HL-60 (cell line): ENCODE data around the gene RNF152.

Experiments used
- DNase-seq, 2 experiments: peaks; one replicate each; pipeline ENCODE4 v3.0.0-alpha.2; 2010 to 2020; ENCODE audit warnings: low read depth in 1 of 2, low spot score in 1 of 2
- H3K27ac ChIP-seq: fragments of 250-450 bp; sonication (Bioruptor Pico); replicated peaks from 2 replicates; pipeline ENCODE4 v1.5.1; 2020; ENCODE audit warnings: mild to moderate bottlenecking, moderate library complexity
- H3K27me3 ChIP-seq: fragments of 250-450 bp; sonication (Bioruptor Pico); 2 replicates; pipeline ENCODE4 v1.5.1; 2021; ENCODE audit warnings: mild to moderate bottlenecking, moderate library complexity; ENCODE audit not compliant: insufficient read depth, poor library complexity, severe bottlenecking
- H3K4me3 ChIP-seq: replicated peaks from 2 replicates; pipeline ENCODE4 v1.5.1; 2011; ENCODE audit warnings: mild to moderate bottlenecking, control low read depth, low read length; ENCODE audit not compliant: insufficient read depth
- CTCF ChIP-seq: IDR thresholded peaks from one replicate; pipeline ENCODE4 v1.5.1; 2011; ENCODE audit warnings: low read length, control low read depth, inconsistent platforms; ENCODE audit not compliant: insufficient read depth
- GABPA ChIP-seq: IDR thresholded peaks from 2 replicates; pipeline ENCODE4 v1.6.1; 2012; ENCODE audit warnings: low read depth
- POLR2AphosphoS5 ChIP-seq: IDR thresholded peaks from 2 replicates; pipeline ENCODE4 v1.6.1; 2012; ENCODE audit warnings: low read depth
- REST ChIP-seq: IDR thresholded peaks from 2 replicates; pipeline ENCODE4 v1.6.1; 2012; ENCODE audit warnings: low read depth; ENCODE audit not compliant: insufficient replicate concordance
- SPI1 ChIP-seq: IDR thresholded peaks from 2 replicates; pipeline ENCODE4 v1.6.1; 2012; ENCODE audit warnings: low read depth, mild to moderate bottlenecking, borderline replicate concordance

Gene RNF152

GRCh38 chr18:61808286-61808685 lies 84.5 kb downstream of the RNF152 start:
- TF ChIP-seq GABPA (no peak), POLR2AphosphoS5 (no peak), CTCF (no peak), SPI1 (no peak), REST (no peak)
- Histone ChIP-seq H3K4me3 (no peak overlapping the region), H3K27ac (no peak overlapping the region), H3K27me3 (no peaks in the 10 kb centered on the region)
- DNase-seq: no peak

GRCh38 chr18:61803393-61803792 lies 89.4 kb downstream of the RNF152 start:
- H3K4me3 ChIP-seq: no peak overlapping the region
- DNase-seq: no peak
- no peaks in the 10 kb centered on the region for H3K27me3 ChIP-seq
- H3K27ac ChIP-seq: no peak overlapping the region
- TF ChIP-seq GABPA (no peak), SPI1 (no peak), POLR2AphosphoS5 (no peak), CTCF (no peak), REST (no peak)

- H3K4me3 ChIP-seq: no peak overlapping the region
- no peak for TF ChIP-seq SPI1
- TF ChIP-seq REST: no peak
- TF ChIP-seq CTCF: no peak
- TF ChIP-seq POLR2AphosphoS5: no peak
- no peak for TF ChIP-seq GABPA
- H3K27me3 ChIP-seq: no peaks in the 10 kb centered on the region
- H3K27ac ChIP-seq: no peak overlapping the region
- DNase-seq: no peak
Observed at GRCh38 chr18:61797696-61798590, 94.9 kb downstream of the RNF152 start.
